SK-N-SH (cell line): Measurements from ENCODE around the gene KMT5B. TPM values are rescaled to one million over a fixed set of nuclear protein-coding genes. Genes with fewer than 3 reads are reported as not detected.

Experiments used
- CTCF ChIA-PET: fragments of 300-600, 350-600 bp; formaldehyde crosslinking; extraction: SDS; loops from one replicate; lab custom pipeline; 2021; lab: Yijun Ruan, JAX
- POLR2A ChIA-PET: fragments of 350-600 bp; sonication (Branson Sonifier 250); formaldehyde crosslinking; extraction: SDS; loops from one replicate; lab custom pipeline; 2020; ENCODE audit warnings: antibody characterized with exemption, inconsistent platforms; lab: Yijun Ruan, JAX
- DNase-seq: peaks from one replicate; pipeline ENCODE4 v3.0.0; 2012
- H2AFZ ChIP-seq: fragments of 200-600 bp; sonication (generic); 2 replicates; pipeline ENCODE4 v1.8.1; 2016; ENCODE audit warnings: antibody characterized with exemption, mild to moderate bottlenecking, low read depth
- H3F3A ChIP-seq: fragments of 200-600 bp; sonication (generic); replicated peaks from 2 replicates; pipeline ENCODE3; 2016; ENCODE audit warnings: antibody characterized with exemption, mild to moderate bottlenecking; ENCODE audit not compliant: insufficient read depth
- H3K27ac ChIP-seq, 2 experiments: fragments of 200-500 bp in 1 of 2; fragments of 200-600 bp in 1 of 2; sonication (Bioruptor generic) in 1 of 2; sonication (generic), shearing (Covaris generic) in 1 of 2; 2 replicates each; pipeline versions ENCODE4 v1.5.1 to v1.6.1; 2014 to 2016; ENCODE audit warnings: low read depth in 2 of 2, inconsistent platforms in 1 of 2, low read length in 1 of 2, mild to moderate bottlenecking in 1 of 2, mixed read lengths in 1 of 2
- H3K27me3 ChIP-seq: fragments of 200-600 bp; sonication (generic), shearing (Covaris generic); 2 replicates; pipeline ENCODE4 v1.6.1; 2016; ENCODE audit warnings: mixed run types; ENCODE audit not compliant: insufficient read depth
- H3K36me3 ChIP-seq, 2 experiments: fragments of 200-500 bp in 1 of 2; fragments of 200-600 bp in 1 of 2; sonication (Bioruptor generic) in 1 of 2; sonication (generic) in 1 of 2; replicated peaks in 1 of 2; 2 replicates each; pipeline versions ENCODE3 to v1.5.1; 2014 to 2016; ENCODE audit warnings: low read length in 1 of 2, mild to moderate bottlenecking in 1 of 2; ENCODE audit not compliant: insufficient read depth in 2 of 2, control insufficient read depth in 1 of 2
- H3K4me1 ChIP-seq, 2 experiments: fragments of 200-500 bp in 1 of 2; fragments of 200-600 bp in 1 of 2; sonication (Bioruptor generic) in 1 of 2; sonication (generic), shearing (Covaris generic) in 1 of 2; 2 replicates each; pipeline versions ENCODE4 v1.5.1 to v1.6.1; 2014 to 2016; ENCODE audit warnings: low read depth in 1 of 2, low read length in 1 of 2, mixed run types in 1 of 2; ENCODE audit not compliant: insufficient read depth in 2 of 2, control insufficient read depth in 1 of 2
- H3K4me2 ChIP-seq: fragments of 200-600 bp; sonication (generic), shearing (Covaris generic); 2 replicates; pipeline ENCODE4 v1.6.1; 2017; ENCODE audit warnings: mixed run types
- H3K4me3 ChIP-seq, 2 experiments: fragments of 200-500 bp in 1 of 2; fragments of 200-600 bp in 1 of 2; sonication (Bioruptor generic) in 1 of 2; sonication (generic), shearing (Covaris generic) in 1 of 2; 2 replicates each; pipeline versions ENCODE4 v1.5.1 to v1.8.1; 2014 to 2016; ENCODE audit warnings: low read depth in 2 of 2, inconsistent platforms in 1 of 2, low read length in 1 of 2, mild to moderate bottlenecking in 1 of 2, mixed read lengths in 1 of 2, moderate library complexity in 1 of 2
- H3K79me2 ChIP-seq: fragments of 200-600 bp; sonication (generic); 2 replicates; pipeline ENCODE4 v1.8.1; 2017; ENCODE audit warnings: mild to moderate bottlenecking; ENCODE audit not compliant: insufficient read depth
- H3K9ac ChIP-seq: fragments of 200-600 bp; sonication (generic); 2 replicates; pipeline ENCODE4 v1.6.1; 2017; ENCODE audit warnings: mixed run types
- H3K9me2 ChIP-seq: fragments of 200-600 bp; sonication (generic); 2 replicates; pipeline ENCODE4 v1.6.1; 2017; ENCODE audit warnings: mixed run types
- H3K9me3 ChIP-seq: fragments of 200-600 bp; sonication (generic); 2 replicates; pipeline ENCODE4 v1.6.1; 2017; ENCODE audit warnings: mixed run types, mild to moderate bottlenecking, moderate library complexity
- H4K20me1 ChIP-seq: fragments of 200-600 bp; sonication (generic); 2 replicates; pipeline ENCODE4 v1.6.1; 2017; ENCODE audit warnings: mild to moderate bottlenecking, mixed run types; ENCODE audit not compliant: insufficient read depth
- FOSL2 ChIP-seq: IDR thresholded peaks from 2 replicates; pipeline ENCODE4 v1.4.0; 2012; ENCODE audit warnings: low read depth, mild to moderate bottlenecking, moderate library complexity, borderline replicate concordance
- FOXJ3 ChIP-seq: sonication (generic); formaldehyde crosslinking; IDR thresholded peaks from 2 replicates; pipeline ENCODE4 v1.5.1; 2020; ENCODE audit warnings: mild to moderate bottlenecking, missing genetic modification reagents
- IRF3 ChIP-seq: fragments of 150-350 bp; IDR thresholded peaks from 2 replicates; pipeline ENCODE4 v1.6.1; 2016; ENCODE audit warnings: mild to moderate bottlenecking, low read depth, low read length
- JUND ChIP-seq: IDR thresholded peaks from 2 replicates; pipeline ENCODE4 v1.4.0; 2012
- MAX ChIP-seq: IDR thresholded peaks from 2 replicates; pipeline ENCODE4 v1.4.0; 2012; ENCODE audit warnings: low read depth
- MEF2A ChIP-seq: IDR thresholded peaks from 2 replicates; pipeline ENCODE4 v1.4.0; 2012; ENCODE audit warnings: low read depth, borderline replicate concordance
- RAD21 ChIP-seq: IDR thresholded peaks from 2 replicates; pipeline ENCODE4 v1.6.1; 2012; ENCODE audit warnings: mild to moderate bottlenecking, low read length
- RCOR1 ChIP-seq: fragments of 150-350 bp; IDR thresholded peaks from 2 replicates; pipeline ENCODE4 v1.6.1; 2017; ENCODE audit warnings: antibody characterized with exemption, low read length
- REST ChIP-seq: IDR thresholded peaks from 2 replicates; pipeline ENCODE4 v1.6.1; 2012; ENCODE audit warnings: mild to moderate bottlenecking, low read depth, low read length, moderate library complexity
- RFX5 ChIP-seq: IDR thresholded peaks from 2 replicates; pipeline ENCODE4 v1.6.1; 2012; ENCODE audit warnings: mild to moderate bottlenecking, improper control_type of control experiment, low read length
- SMC3 ChIP-seq: IDR thresholded peaks from 2 replicates; pipeline ENCODE4 v1.6.1; 2012; ENCODE audit warnings: low read depth, low read length, improper control_type of control experiment
- TAF1 ChIP-seq: IDR thresholded peaks from 2 replicates; pipeline ENCODE4 v1.6.1; 2012; ENCODE audit warnings: low read depth, mild to moderate bottlenecking, low read length, moderate library complexity, borderline replicate concordance
- TEAD4 ChIP-seq: IDR thresholded peaks from 2 replicates; pipeline ENCODE4 v1.4.0; 2012; ENCODE audit warnings: mild to moderate bottlenecking, borderline replicate concordance; ENCODE audit not compliant: insufficient read depth
- USF1 ChIP-seq: IDR thresholded peaks from 2 replicates; pipeline ENCODE4 v1.4.0; 2012; ENCODE audit warnings: low read depth, borderline replicate concordance
- USF2 ChIP-seq: fragments of 150-350 bp; IDR thresholded peaks from 2 replicates; pipeline ENCODE4 v1.6.1; 2017; ENCODE audit warnings: antibody characterized with exemption, low read length, low read depth, borderline replicate concordance
- WGBS: methylation state at CpG from one replicate; pipeline ENCODE4 v1.1.6; 2017; ENCODE audit warnings: low lambda C conversion rate; 5-methylcytosine and 5-hydroxymethylcytosine counted together
- polyA plus RNA-seq, 3 experiments: library from polyadenylated mRNA; depleted of rRNA; stranded (reverse); fragments of >200 nt; gene quantifications; 2 replicates each; pipeline ENCODE4 v1.2.3, GENCODE V29; 2012

The KMT5B gene
- polyA plus RNA-seq, 1 of the 3 experiments (the other 2 are of a cell fraction), result 10.4 TPM

- H3K9ac ChIP-seq, result no peak overlapping the region
- POLR2A ChIA-PET, result no interaction called here
- WGBS, result 77% methylated on average over 6 of the region's 6 CpGs
- no peaks in the 10 kb centered on the region for H3K9me3 ChIP-seq
- H2AFZ ChIP-seq, result no peak overlapping the region
- H3K36me3 ChIP-seq, result no peaks in the 10 kb centered on the region
- H4K20me1 ChIP-seq, result no peaks in the 10 kb centered on the region
- H3K27me3 ChIP-seq, result peaks cover 4% of the 10 kb centered on the region; the same call in 1 of the 2 replicates
- no peak for DNase-seq
- no peaks in the 10 kb centered on the region for H3F3A ChIP-seq
- H3K27ac ChIP-seq, result no peak overlapping the region
- H3K4me3 ChIP-seq, result no peak overlapping the region
- no peaks in the 10 kb centered on the region for H3K9me2 ChIP-seq
- CTCF ChIA-PET, result interaction anchor here (1.9 kb wide), 1 partner anchor 14 kb away, joined by 5 read pairs; no protein-coding TSS in a partner anchor
- H3K79me2 ChIP-seq, result no peaks in the 10 kb centered on the region
- no peaks in the 10 kb centered on the region for H3K4me1 ChIP-seq
- TF ChIP-seq RAD21 (no peak), RFX5 (no peak), FOSL2 (no peak), MAX (no peak), MEF2A (no peak)
- no peak overlapping the region for H3K4me2 ChIP-seq
These were observed 10.2 kb upstream of the KMT5B start for GRCh38 chr11:68223275-68223674.

- Histone ChIP-seq H3K36me3 (no peaks in the 10 kb centered on the region), H3K27ac (no peak overlapping the region), H3K4me2 (no peak overlapping the region), H2AFZ (no peak overlapping the region), H3F3A (no peaks in the 10 kb centered on the region), H3K27me3 (peaks cover 4% of the 10 kb centered on the region), H3K9me3 (no peaks in the 10 kb centered on the region), H3K4me3 (no peak overlapping the region), H3K4me1 (no peaks in the 10 kb centered on the region), H3K9me2 (no peaks in the 10 kb centered on the region), H4K20me1 (no peaks in the 10 kb centered on the region), H3K79me2 (no peaks in the 10 kb centered on the region), H3K9ac (no peak overlapping the region)
- TF ChIP-seq USF1, result no peak
- no peak for TF ChIP-seq SMC3
- TF ChIP-seq FOXJ3 (CRISPR knock-in tag), result no peak
- no peak for TF ChIP-seq IRF3
- TF ChIP-seq JUND, result no peak
- TF ChIP-seq RCOR1, result no peak
- no peak for TF ChIP-seq TAF1
- no peak for TF ChIP-seq TEAD4
- no peak for TF ChIP-seq REST
- TF ChIP-seq USF2, result no peak
- no peak for TF ChIP-seq RFX5
- POLR2A ChIA-PET, result no interaction called here
- DNase-seq, result no peak
- WGBS, result 64% methylated on average over 4 of the region's 5 CpGs
- CTCF ChIA-PET, result interaction anchor here (3.5 kb wide), 1 partner anchor 13 kb away, joined by 20 read pairs; no protein-coding TSS in a partner anchor
These were observed 8.3 kb upstream of the KMT5B start for GRCh38 chr11:68221406-68221805.
